Skeletal muscle cell (primary cell): Measurements from ENCODE around the gene FAM171A2.
"Not testable (repeated sequence)": the region's sequence is repeated elsewhere in the genome, so short reads cannot be mapped to it uniquely, and the experiment has no call there.

ENCODE experiments used
- DNase-seq: peaks from one replicate; pipeline ENCODE4 v3.0.0-alpha.2; 2010; ENCODE audit warnings: low read depth
- H3K4me3 ChIP-seq: 2 replicates; pipeline ENCODE4 v1.5.1; 2011; ENCODE audit warnings: low read depth, mild to moderate bottlenecking, control low read depth, low read length, moderate library complexity

Gene FAM171A2

DNA sequence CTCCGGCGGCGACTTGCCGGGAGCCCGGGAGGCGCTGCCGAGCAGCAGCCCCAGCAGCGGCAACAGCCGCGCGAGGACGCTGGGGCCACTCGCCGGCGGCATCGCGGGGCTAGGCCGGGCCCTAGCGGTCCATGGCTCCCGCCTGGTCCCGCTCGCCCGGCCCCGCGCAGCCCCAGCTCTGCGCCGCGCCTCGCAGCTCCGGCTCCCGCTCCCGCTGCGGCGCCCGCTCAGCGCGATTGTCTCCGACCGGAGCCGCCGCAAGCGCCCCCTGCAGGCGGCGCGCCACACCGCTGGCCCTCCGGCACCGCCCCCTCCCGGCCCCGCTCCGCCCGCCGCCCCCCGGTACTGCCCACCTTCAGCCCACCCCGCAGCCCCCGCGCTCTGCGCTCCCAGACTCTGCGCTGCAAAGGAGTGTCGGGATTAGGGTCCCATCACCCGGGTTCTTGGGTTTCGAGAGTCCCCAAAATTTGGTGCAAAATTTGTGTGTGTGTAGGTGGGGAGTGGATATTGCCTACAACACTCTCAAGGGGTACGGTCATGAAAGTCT, at the start of gene FAM171A2:
Gene FAM171A2, minus strand, starts transcription at position 241 of the 547 bp plus-strand sequence. Its CDS starts 139 bp downstream, at position 102.
- peak within 1 kb of the TSS; percentile 84 for H3K4me3 ChIP-seq
- no peak for DNase-seq

DNA sequence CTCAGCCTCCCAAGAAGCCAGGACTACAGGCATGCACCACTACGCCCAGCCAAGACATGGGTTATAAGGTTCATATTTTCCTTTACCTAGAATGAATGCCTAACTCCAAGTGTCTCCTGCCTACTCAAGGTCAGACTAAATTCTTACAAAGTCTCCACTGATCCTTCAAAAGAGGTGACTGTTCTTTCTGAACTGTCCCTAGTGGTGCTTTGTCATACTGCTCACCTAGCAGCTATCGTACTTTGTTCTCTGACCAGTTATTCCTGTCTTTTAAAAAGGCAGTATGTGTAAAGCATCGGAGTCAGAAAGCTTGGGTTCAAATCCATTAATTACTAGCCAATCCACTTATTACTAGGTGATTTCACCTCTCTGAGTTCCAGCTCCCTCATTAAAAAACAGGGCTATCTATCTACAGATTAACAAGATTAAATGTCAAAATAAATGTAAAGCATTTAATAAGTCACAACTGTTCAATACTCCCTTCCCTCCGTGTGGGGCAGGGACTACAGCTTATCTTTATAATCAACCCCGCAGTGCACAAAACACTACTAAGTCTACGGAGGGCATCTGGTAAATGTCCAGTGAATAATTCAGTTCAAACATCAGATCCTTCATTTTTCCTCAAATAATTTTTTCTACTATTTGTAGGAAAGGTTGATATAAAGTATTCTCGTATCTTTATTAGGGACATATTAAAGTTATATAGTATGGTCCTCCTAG, 45.8 kb upstream of the FAM171A2 start:
- DNase-seq: no peak
- H3K4me3 ChIP-seq: no peak overlapping the region

DNA sequence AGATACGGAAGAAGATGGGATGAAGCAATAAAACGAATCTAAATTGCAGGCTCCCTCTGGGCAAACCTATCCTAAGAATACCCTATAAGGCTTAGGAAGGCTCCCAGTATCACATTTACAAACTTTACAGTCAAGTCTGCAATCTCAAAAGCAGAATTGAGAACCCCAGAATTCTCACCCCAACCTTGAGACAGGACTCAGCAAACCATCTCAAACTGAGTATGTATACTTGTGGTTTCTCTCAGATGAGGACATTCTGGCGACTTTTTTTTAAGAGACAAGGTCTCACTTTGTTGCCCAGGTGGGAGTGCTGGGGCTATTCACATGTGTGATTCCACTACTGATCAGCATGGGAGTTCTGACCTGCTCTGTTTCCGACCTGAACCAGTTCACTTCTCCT, 45.1 kb upstream of the FAM171A2 start:
- no peak for DNase-seq
- no peak overlapping the region for H3K4me3 ChIP-seq

- no peak overlapping the region for H3K4me3 ChIP-seq
- no peak for DNase-seq
Observed at GRCh38 chr17:44402564-44403172, 39.0 kb upstream of the FAM171A2 start.

DNA sequence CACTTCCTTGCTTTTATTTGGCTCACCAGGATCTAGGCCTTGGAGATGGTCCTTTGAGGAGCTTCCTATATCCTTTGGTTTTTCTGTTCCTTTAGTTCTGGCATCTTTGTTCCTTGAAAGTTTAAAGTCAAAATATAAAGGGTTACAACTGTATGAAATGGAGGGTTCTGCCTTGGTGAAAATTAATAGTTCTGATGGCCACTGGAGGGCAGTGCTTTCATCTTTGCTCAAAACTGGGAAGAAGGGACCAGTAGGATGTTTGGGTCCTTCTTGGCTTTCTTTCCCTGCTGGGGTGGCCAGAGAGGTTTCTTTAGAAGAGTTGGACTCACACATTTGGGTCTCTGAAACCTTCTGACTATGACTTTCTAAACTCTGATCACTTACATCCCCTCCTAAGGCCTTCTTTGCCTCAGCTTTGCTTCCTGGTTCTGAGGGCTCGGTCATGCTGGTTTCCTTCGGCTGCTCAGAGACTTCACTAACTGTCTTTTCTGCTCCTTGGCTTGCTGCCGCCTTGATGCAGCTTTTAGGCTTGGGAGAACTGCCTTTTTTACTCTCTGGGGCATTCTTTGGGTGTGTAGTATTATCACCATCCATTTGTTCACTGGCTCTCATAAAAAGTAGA, 36.7 kb upstream of the FAM171A2 start:
- H3K4me3 ChIP-seq: no peak overlapping the region
- no peak for DNase-seq

GRCh38 chr17:44398692-44399691, 35.3 kb upstream of the FAM171A2 start:
- DNase-seq: no peak
- no peak overlapping the region for H3K4me3 ChIP-seq

- no peak for DNase-seq
- no peak overlapping the region for H3K4me3 ChIP-seq
Observed at GRCh38 chr17:44397479-44398440, 34.1 kb upstream of the FAM171A2 start.

DNA sequence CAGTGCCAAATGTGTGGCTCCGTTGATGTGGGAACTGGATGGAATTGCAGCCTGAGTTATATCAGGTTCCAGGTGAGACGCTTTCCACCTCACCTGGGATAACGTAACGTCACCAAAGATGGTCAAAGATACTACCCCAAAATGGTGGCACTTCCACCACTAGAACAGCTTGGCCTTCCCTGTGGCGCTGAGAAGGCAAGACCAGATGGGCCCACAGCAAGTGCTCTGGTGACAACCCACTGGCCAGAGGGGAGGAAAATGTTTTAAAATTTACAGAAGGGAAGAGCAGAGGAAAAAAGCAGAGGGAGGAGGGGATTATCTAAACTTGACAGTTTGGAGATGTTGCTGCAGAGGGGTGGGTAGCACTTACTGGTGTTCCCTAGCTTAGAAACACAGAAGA, 33.3 kb upstream of the FAM171A2 start:
- no peak overlapping the region for H3K4me3 ChIP-seq
- no peak for DNase-seq

- H3K4me3 ChIP-seq: no peak overlapping the region
- DNase-seq: no peak
Observed at GRCh38 chr17:44394833-44395232, 31.2 kb upstream of the FAM171A2 start.

DNA sequence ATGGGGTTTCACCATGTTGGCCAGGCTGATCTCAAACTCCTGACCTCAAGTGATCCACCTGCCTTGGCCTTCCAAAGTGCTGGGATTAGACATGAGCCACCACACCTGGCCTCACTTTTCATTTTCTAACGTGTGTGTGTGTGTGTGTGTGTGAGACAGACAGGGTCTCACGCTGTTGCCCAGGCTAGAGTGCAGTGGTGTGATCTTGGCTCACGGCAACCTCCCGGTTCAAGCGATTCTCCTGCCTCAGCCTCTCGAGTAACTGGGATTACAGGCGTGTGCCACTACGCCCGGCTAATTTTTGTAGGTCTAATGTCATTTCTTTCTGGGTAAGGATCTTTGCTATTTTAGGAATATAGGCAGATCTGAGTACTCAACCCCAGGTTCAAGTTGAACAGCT, 30.5 kb upstream of the FAM171A2 start:
- DNase-seq, H3K4me3 ChIP-seq: not testable (repeated sequence)

GRCh38 chr17:44390250-44390870, 26.7 kb upstream of the FAM171A2 start:
- no peak overlapping the region for H3K4me3 ChIP-seq

DNA sequence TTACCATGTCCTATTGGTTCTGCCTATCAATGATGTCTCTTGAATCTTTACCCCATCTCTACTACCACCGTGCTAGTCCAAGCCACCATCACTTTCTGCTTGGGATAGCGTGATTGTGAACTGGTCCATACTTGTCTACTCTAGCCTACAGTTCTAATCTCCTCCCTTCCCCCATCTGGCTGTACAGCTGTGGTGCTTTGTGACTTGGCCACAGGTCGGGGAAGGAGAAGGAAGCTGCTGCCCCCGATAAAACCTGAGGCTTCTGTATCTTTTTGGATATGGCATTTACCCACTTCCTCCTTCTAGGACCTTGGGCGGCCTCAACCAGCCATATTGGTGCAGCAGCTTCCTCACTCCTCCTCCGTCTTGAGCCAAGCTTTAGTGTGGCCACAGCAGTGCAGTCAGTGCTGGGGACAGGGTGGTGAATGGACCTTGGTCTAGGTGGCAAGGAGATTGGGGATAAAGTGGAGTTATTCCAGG, 26.1 kb upstream of the FAM171A2 start:
- H3K4me3 ChIP-seq: no peak overlapping the region
- no peak for DNase-seq

More at GRCh38 chr17:44390250-44390870, 26.7 kb upstream of the FAM171A2 start:
- DNase-seq: peak; percentile 5

- H3K4me3 ChIP-seq: no peak within 1 kb of the TSS
- DNase-seq: no peak
Observed at GRCh38 chr17:44389281-44389680, 25.6 kb upstream of the FAM171A2 start, which contains the start of gene ITGA2B. Gene ITGA2B, minus strand, starts transcription at chr17:44389649. Its CDS starts 176 bp downstream, at chr17:44389473.

- H3K4me3 ChIP-seq: no peak overlapping the region
- DNase-seq: no peak
Observed at GRCh38 chr17:44387804-44388203, 24.2 kb upstream of the FAM171A2 start.

DNA sequence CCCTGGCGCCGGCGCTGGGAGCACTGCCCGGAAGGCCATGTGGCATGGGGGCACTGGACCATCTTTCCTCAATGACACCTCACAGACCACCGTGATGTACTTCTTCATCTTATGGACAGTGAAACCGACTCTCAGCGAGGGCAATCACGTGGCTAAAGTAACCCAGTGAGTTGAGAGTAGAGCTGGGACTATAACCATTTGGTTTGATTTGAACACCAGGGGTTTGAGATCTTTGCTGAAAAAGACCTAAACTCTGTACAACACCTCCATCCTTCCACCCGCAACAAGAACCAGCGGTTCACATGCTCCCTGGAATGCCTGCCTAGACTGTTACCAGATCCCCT, 22.5 kb upstream of the FAM171A2 start:
- DNase-seq: no peak
- peak overlapping the region; percentile 61 for H3K4me3 ChIP-seq

DNA sequence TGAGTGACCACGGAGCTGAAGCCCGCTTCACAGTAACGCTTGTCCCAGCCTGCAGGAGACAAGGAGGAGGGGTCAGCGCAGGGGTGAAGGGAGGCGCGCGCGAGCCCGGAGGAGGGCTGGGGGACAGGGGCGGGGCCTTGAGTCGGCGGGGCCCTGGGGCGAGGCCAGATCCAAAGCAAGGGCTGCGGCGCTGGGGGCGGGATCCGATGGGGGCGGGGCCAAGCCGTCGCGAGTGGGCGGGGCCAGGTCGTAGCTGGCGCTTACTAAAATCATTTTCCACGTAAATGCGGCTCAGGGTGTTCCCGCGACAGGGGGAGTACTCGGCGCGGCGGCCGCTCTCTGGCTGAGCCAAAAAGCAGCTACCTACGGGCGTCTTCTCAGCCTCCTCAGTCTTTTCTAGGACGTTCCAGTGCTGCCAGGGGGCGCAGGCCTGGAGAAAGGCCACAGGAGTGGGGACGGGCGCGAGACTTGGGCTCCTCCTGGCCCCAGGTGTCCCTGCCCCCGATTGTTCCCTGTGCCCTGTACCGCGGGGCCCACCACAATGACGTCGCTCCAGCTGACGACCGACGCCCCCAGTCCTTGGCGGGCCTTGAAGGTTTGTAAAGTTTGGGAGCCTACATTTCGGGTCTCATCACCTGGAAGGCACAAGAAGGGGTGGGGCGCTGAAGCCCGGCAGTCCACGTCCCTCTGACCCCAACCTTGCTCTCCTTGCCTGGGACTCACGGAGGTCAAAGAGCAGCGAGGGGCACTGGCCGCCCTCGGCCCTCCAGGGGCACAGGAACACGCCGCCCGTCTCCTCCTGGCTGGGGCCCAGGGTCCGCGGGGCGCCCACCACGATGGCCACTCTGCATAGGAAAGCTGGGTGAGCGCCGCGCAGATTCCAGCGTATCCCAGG, 21.9 kb upstream of the FAM171A2 start:
- DNase-seq: no peak
- peak overlapping the region; percentile 61 for H3K4me3 ChIP-seq

DNA sequence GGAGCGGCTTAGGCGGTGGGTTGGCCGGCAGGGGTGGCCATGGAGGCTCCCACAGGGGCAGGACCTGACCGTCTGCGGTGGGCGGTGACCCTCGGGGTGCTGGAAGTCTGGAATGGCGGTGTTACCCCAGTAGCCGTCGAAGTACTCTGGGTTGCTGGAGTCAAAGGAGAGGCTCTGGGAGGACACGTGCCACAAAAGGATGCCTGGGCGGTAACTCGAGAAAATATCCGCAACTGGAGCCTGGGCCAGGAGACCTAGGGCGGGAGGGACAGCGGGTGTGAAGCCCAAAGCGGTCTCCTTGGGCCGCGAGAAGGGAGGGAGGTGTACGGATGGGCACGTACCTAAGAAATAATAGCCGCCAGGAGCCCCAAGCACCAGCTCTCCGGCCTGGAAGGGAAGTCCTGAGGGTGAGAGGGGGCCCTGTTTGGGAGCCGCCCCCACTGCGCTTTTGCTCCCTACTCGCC, 21.2 kb upstream of the FAM171A2 start:
- peak overlapping the region; percentile 61 for H3K4me3 ChIP-seq
- no peak for DNase-seq
